HCEC 1CT (cell line): ENCODE measurements around the gene FAR1.
"Not testable (repeated sequence)": the region's sequence is repeated elsewhere in the genome, so short reads cannot be mapped to it uniquely, and the experiment has no call there.

Experiments used
- DNase-seq: peaks from one replicate; pipeline ENCODE4 v3.0.0-alpha.2; 2017

Gene FAR1

GRCh38 chr11:13713982-13714381 is 45.5 kb downstream of the FAR1 start:
- DNase-seq, result no peak

- DNase-seq, result peak; percentile 43
Measured at GRCh38 chr11:13717331-13717730, 48.9 kb downstream of the FAR1 start.

GRCh38 chr11:13718394-13718793 is 49.9 kb downstream of the FAR1 start:
- DNase-seq, result no peak

DNA sequence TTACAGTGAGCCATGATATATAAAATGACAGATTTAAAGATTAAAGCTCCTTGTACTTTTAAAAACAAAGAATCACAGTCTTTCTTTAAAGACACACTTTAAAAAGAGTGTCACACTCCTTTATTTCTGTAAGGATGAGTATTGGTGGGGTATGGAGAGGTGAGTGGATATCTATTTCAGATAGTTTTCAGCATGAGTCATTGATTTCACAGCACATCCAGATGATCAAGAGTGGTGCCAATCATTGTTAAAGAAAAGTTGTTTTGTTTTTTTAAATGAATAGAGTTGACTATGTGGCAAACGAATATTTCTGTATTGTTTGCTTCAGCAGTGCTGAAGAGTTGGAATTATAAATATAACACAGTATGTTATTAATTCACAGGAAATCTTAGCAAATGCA is 52.5 kb downstream of the FAR1 start:
- peak; percentile 24 for DNase-seq

DNA sequence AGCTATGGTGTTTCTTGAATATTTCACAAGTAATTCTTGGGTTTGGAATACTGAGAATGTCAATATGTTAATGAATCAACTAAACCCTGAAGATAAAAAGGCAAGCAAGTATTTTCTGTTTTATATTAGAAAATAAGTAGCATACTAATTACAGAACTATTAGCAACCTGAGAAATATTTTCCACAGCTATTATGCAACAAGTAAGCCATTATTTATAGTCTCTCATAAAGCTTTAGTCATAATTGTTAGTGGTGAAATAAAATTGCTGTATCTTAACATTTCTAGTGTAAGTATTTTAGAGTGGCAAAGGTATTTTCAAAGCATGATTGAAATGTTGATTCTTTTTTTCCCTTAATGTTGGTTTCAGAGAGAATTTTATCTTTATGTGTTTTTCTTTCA is 53.3 kb downstream of the FAR1 start:
- DNase-seq, result peak; percentile 53

DNA sequence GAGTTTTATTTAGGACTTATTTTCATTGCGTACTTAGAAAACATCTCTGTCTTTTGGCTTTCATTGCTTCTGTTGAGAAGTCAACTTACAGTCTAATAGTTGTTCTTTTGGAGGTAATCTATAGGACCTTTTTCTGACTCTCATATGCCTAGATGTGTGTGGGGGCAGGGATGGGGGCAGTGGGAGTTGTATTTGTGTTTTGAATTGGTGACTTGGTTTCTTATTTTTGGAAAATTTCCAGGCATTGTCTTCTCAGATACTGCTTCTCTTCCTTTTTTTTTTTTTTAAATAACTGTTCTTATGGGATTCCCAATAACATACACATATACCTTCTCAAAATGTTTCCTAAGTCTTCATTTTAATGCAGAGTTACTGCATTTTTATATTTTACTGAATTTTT is 58.0 kb downstream of the FAR1 start:
- DNase-seq, result no peak

DNA sequence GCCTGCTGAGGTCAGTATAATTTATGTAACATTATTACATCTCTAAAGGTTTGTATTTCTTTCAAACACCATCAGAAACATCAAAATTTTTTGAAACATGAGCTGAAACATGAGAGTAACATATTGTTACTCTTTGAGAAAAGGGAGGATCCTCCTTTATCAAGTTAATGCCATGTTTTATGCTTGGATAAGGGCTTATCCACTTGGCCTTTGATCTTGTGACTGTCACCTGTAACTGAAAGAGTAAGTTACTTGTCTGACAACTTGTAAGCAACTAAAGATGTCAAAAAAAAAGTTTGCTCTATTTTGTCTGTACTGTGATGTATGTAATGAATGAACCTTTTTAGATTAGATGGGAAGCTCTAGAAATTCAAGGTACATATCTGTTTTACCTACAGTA is 59.6 kb downstream of the FAR1 start:
- DNase-seq, result no peak

DNA sequence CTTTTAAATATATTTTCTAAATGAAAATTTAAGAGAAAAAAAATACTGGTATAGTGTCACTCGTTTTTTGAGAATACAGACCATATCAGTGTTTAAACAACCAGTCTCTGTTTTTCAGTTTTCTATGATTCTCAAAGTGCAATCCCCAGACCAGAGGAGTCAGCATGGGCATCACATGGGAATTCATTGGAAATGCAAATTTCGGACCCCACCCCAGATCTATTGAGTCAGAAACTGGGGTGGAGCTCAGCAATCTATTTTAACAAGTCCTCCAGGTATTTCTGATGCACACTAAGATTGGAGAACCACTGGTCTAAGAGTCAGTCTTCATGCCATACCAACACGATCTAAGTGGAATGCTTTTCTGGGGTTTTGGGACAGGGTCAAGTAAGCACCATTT is 66.1 kb downstream of the FAR1 start:
- no peak for DNase-seq

DNA sequence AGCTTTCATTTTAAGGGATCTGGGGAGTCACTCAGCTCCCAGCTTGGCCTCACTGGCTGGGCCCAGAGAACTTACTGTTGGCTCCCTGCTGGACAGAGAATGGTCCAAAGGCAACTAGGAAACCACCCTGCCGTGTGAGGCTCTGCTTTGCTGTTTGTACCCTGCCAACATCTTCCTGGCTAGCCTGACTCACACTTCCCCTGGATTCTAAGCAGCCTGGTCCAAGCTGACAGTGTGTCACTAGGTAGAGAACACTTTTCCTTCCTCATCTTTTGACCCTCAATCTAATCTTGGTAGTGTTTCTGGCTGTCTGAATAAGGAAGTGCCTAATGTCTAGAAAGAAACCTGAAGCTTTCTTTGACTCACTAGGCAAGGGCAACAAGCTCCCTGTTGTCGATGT is 76.7 kb downstream of the FAR1 start:
- DNase-seq, result no peak

- DNase-seq, result not testable (repeated sequence)
Measured at GRCh38 chr11:13753316-13753715, 84.8 kb downstream of the FAR1 start.

DNA sequence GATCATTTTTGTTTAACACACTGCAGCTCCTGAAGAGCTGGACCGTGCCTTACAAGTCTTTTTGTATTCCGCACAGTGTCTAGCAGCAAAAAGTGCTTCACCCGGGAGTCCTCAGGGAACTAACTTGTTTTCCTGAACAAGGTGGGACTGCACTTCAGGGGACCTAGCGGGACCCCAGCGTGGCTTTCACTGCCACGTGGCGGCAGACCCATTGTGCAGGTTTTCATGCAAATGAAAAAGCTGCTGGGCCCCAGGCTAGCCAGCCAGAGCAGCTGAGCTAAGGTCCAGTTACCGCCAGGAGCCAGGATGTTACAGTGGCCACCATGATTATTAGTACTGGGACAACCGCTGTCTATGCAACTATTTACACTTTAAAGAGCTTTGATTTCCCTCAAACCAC is 90.6 kb downstream of the FAR1 start:
- no peak for DNase-seq

- DNase-seq, result no peak
Measured at GRCh38 chr11:13760115-13760514, 91.6 kb downstream of the FAR1 start.

GRCh38 chr11:13761250-13761649 is 92.8 kb downstream of the FAR1 start:
- no peak for DNase-seq

DNA sequence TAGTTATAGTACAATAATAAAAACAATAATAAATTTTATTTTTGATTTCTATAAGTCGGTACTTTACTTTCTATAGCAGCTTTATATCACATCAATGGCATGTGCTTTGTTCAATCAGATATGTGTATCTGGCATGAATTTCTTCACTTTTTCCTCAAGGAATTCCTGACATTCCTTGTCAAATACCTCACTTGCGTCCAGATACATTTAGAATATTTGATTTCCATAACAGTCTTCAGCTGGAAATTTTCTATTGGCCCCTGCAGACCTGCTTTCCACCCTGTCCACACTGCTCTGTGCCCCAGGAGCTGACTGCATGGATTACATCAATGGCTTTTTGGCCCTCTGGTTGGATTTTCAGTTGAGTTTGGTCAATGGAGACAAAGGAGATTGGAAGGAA is 93.2 kb downstream of the FAR1 start:
- DNase-seq, result no peak

GRCh38 chr11:13762718-13763117 is 94.2 kb downstream of the FAR1 start:
- DNase-seq, result no peak

DNA sequence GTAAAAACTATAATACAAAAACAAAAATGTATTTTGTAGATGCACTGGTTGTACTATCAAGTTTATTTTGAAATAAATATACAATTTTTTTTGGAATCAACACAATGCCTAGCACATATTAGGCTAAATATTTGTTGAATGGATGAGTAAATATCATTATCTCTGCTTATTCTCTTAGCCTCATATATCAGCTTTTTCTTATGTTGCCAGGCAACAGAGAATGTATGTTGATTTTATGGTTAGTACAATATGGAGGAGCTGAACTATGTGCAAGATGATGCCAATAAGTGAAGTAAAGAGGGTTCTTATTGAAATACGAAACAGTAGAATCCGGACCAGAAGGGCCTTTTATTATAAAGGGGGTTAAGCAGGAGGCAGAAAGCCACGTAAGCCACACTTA is 94.9 kb downstream of the FAR1 start:
- DNase-seq, result no peak

- no peak for DNase-seq
Measured at GRCh38 chr11:13765886-13766285, 97.4 kb downstream of the FAR1 start.

- no peak for DNase-seq
Measured at GRCh38 chr11:13767471-13767870, 99.0 kb downstream of the FAR1 start.

DNA sequence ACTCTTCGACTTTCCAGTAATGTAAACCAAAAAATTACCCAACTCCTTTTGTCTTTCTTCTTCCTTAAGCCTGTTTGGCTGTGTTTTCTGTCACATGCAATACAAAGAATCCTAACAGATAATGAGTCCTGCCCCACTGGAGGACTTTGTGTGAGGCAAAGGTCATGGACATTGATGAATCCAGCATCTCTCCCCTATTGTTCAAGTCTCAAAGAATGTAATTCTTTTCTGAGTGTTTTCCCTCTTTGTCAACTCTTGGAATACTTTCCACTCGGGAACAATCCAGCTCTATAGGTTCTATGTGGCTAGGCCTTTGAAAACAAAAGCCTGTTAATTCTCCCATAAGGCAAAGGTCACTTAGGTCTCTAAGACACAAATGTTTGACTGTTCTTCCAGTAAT is 100.7 kb downstream of the FAR1 start:
- DNase-seq, result no peak

- no peak for DNase-seq
Measured at GRCh38 chr11:13771151-13771550, 102.7 kb downstream of the FAR1 start.

- DNase-seq, result peak; percentile 60
Measured at GRCh38 chr11:13772223-13773046, 104.0 kb downstream of the FAR1 start.

GRCh38 chr11:13775471-13775870 is 107.0 kb downstream of the FAR1 start:
- peak; percentile 4 for DNase-seq

DNA sequence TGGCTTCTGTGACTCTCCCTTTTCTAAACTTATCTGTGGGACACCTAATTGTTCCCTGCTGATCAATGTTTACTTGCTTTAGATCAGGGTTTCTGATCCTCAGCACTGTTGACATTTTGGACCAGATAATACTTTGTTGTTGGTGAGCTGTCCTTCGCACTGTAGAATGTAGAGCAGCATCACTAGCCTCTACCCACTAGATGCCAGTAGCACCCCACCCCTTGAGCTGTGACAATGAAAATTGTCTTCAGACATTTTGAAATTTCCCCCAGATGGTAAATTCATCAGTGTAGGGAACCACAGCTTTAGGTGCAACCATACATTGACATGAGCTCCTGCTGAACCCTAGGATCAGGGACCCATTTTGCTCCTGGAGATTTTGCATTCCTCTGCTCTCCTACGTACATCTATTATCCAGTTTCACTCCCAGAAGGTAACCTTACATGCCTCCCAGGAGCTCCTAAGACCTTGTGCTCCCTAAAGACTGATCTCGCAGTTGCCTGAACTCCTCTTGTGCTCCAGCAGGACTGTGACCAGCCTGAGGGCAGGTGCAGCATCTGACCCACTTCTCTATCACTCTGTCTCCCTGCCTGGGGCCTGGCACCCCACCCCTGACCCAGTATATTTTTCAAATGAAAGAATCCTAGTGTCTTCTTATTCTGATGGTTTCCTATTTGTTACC is 107.8 kb downstream of the FAR1 start:
- DNase-seq, result no peak

- DNase-seq, result no peak
Measured at GRCh38 chr11:13777341-13777985, 109.0 kb downstream of the FAR1 start.
